GM21526 (cell line): ENCODE data around the gene NLRP6.
"Not testable (repeated sequence)": the region's sequence is repeated elsewhere in the genome, so short reads cannot be mapped to it uniquely, and the experiment has no call there.

ENCODE experiments used
- ATAC-seq: cut with Tn5 transposase; IDR thresholded peaks from one replicate; pipeline ENCODE4 v1.9.1; 2021; ENCODE audit warnings: moderate library complexity; ENCODE audit not compliant: unreplicated experiment, low FRiP score

The NLRP6 gene

GRCh38 chr11:280706-281485, 2.7 kb downstream of the NLRP6 start:
- ATAC-seq, result no peak

GRCh38 chr11:281486-282161, 3.4 kb downstream of the NLRP6 start:
- ATAC-seq, result no peak

GRCh38 chr11:282171-282570, 4.0 kb downstream of the NLRP6 start:
- no peak for ATAC-seq

- no peak for ATAC-seq
Measured at GRCh38 chr11:282630-283360, 4.6 kb downstream of the NLRP6 start.

GRCh38 chr11:283405-284104, 5.3 kb downstream of the NLRP6 start:
- ATAC-seq, result no peak

GRCh38 chr11:284105-285020, 6.2 kb downstream of the NLRP6 start:
- no peak for ATAC-seq

GRCh38 chr11:285021-285893, 7.0 kb downstream of the NLRP6 start:
- no peak for ATAC-seq

GRCh38 chr11:285894-286220, 7.7 kb downstream of the NLRP6 start:
- no peak for ATAC-seq

GRCh38 chr11:286977-287820, 9.0 kb downstream of the NLRP6 start:
- not testable (repeated sequence) for ATAC-seq

GRCh38 chr11:287821-288477, 9.7 kb downstream of the NLRP6 start:
- no peak for ATAC-seq

GRCh38 chr11:288478-289397, 10.5 kb downstream of the NLRP6 start, which contains the start of gene PGGHG:
Gene PGGHG, plus strand, starts transcription at chr11:289126. Its CDS starts 691 bp downstream, at chr11:289817.
- ATAC-seq, result no peak

- no peak for ATAC-seq
Measured at GRCh38 chr11:289398-289711, 11.1 kb downstream of the NLRP6 start.

GRCh38 chr11:289712-290620, 11.8 kb downstream of the NLRP6 start:
- no peak for ATAC-seq

GRCh38 chr11:290621-291231, 12.5 kb downstream of the NLRP6 start:
- ATAC-seq, result no peak
